Kidney tubule cell (primary cell): Measurements from ENCODE around the gene BMPR1B.
A peak's percentile ranks its signal among the peaks of the same experiment; 100 is the strongest.

Experiments used
- DNase-seq: peaks from one replicate; pipeline ENCODE4 v3.0.0-alpha.2; 2018; ENCODE audit warnings: low spot score

Gene BMPR1B

DNA sequence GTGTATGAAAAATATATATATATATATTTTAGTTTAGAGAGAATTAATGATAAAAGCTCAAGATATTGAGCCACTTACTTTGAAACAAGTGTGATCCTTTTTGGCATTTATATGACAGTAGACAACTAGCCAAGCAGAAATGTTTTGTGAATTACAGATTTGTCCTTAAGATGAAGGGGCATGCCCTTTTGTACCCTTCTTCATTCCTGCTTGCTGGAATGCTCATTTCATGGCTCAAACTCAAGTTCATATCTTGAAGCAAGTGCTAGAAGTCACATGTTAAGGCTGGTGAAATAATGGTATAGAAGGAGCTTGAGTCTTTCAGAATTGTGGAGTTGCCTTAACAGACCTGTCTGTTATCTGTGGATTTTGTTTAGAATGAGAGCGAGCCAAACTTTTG lies 203.0 kb downstream of the BMPR1B start:
- DNase-seq = no peak

- DNase-seq = no peak
These were observed 203.7 kb downstream of the BMPR1B start for GRCh38 chr4:94961420-94961819.

GRCh38 chr4:94962484-94962883 lies 204.7 kb downstream of the BMPR1B start:
- DNase-seq = no peak

DNA sequence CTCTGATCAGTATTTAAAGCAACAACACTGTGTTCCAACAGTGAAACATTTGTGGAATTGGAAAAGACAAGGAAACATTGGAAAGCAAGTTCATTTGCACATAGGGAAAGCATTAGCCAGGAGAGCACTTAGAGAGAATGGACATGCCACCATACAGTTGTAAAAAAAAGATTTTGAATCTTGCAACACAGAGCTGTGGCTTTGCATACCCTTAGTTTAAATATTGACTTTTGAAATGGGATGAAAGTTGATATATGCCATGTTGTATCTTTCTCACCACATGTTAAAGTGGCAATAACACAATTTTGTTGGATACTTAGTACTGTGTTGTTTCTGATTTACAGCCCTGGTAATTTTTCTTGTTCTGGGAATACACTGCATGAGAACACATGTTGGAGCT lies 208.1 kb downstream of the BMPR1B start:
- no peak for DNase-seq

- no peak for DNase-seq
These were observed 210.7 kb downstream of the BMPR1B start for GRCh38 chr4:94968493-94968892.

DNA sequence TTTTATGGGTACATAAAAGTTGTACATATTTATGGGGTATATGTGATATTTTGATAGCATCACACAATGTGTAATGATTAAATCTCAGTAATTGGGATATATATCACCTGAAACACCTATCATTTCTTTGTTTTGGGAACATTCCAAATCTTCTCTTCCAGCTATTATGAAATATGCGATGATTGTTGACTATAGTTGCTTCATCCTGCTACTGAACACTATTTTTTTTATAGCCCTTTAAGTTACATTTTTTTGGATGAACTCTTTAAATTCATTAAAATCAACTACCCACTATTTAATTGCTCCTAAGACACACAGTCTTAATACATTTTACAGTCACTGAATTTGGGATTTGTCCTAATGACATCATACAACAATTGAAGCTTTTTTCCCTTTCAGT lies 212.9 kb downstream of the BMPR1B start:
- DNase-seq = no peak

DNA sequence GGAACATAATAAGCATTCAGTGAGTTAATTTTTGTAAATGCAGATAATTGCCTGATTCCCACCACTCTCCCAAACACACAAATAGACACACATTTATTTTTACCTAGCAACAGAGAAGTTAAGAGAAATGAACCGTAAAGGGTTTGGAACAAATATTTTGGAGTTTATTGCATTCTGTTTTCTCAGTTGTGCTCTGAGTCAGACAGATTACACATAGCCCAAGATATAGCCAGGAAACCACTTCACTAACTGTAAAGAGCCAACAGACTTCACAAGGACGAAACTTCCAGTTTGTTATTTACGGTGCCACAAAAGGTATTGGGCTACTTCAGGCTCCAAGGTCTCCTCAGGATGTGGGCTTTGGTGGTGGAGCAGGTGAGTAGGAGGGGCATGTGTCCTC lies 217.0 kb downstream of the BMPR1B start:
- DNase-seq = peak; percentile 34

DNA sequence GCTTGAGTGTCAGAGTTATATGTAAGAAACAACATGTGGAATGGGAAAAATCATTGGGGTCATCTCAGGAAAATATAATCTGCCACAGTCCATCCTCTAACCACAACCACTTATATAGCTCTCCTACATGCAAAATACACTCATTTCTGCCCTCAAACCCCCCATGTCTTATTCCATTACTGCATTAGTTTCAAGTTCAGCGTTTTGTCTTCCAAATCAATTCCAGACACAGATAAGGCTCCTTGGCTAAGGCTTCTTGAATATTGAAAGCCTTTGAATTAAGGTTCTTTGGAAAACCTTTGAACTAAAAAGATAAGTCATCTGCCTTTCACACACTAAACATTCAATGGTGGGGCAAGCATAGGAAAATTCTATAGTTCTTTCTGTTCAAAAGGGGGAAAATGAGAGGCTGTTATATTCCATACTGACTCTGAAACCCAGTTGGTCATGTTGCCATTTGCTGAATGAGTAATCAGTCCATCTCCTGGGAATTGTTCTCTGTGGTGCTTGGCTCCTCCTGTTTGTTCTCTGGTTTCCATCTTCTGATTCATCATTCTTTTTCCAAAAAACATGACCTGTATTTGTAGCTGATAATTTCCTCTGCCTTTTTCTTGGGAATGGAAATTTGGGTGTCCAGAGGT lies 218.7 kb downstream of the BMPR1B start:
- DNase-seq = peak; percentile 27

DNA sequence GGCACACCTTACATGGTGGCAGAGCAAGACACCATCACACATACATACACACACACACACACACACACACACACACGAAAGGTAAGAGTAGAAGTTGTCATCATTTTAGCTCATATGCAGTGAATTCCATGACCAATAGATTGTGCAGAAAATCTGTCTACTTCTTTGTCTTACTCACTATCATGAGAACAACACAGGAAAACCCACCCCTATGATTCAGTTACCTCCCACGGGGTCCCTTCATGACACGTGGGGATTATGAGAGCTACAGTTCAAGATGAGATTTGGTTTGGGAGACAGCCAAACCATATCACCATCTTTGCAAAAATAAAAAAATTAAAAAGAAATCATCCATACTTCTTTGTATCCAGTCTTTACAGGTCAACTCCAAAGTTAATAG lies 221.1 kb downstream of the BMPR1B start:
- DNase-seq = no peak

DNA sequence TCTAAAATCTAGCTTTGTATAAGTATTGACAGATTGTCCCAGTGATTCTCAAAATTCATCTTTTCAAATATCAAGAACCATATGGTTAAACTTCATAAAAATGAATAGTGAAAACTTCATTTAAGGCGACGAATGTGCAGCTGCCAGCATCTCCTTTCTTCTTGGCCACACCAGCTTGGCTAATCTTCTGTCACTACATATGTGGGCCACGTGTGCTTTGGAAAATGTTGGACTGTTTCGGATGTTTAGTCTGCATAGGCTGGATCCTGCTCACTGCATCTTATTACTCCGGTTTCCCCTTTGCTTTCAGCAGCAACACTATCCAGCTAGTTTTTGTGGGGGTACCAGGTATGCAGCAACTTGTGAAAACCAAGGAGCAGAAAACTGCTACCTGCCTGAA lies 221.9 kb downstream of the BMPR1B start:
- DNase-seq = no peak

DNA sequence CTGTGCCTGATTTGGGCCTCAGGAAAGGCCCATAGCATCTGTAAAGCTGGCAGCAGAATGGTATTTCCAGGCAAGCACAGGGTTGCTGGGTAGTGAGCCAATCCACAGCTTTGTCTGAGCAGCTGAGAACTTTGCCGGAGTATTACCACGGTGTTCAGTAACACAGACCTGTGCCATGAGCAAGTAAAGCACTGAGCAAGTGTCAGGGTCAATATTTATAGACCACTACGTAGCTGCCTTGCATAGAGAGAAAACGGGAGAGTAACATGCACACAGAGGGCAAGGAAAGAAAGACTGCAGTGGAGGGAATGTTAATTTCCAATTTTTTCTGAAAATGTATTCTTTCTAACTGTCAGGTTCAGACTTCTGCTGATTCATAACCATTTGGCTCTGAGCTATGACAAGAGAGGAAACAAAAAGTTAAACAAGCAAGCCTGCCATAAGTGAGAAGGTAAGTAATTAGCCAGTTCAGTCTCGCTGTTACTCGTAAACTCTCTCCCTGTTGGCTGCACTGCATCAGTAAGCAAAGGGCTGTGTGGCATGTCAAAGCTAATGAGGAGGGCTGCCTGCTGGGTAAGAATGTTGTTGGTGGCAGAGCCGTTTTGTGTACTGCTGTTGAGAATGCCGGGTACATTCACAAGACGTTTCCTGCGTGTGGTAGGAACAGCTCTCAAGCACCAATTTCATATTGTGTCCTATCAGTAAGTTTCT lies 238.1 kb downstream of the BMPR1B start:
- peak; percentile 48 for DNase-seq

DNA sequence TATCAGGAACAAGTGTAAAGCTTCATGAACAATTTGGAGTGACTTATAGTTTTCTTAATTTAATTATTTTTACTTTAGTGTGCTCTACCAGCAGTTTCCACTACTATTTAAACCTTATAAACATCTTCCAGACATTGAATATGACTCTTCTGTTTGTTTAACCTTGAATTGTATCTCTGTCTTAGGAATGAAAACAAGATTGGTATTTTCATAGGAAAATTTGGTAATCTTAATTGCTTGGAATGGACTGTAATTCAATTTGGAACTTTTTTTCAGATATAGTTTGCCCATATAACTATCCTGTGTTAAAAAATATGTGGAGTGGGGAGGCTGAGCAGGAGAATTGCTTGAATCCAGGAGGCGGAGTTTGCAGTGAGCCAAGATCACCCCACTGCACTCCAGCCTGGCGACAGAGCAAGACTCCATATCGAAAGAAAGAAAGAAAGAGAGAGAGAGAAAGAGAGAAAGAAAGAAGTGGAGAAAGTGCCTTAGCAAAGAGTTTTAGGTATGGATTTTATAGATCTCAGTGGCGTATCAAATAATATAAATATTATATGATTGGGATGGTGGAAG lies 242.4 kb downstream of the BMPR1B start:
- no peak for DNase-seq

DNA sequence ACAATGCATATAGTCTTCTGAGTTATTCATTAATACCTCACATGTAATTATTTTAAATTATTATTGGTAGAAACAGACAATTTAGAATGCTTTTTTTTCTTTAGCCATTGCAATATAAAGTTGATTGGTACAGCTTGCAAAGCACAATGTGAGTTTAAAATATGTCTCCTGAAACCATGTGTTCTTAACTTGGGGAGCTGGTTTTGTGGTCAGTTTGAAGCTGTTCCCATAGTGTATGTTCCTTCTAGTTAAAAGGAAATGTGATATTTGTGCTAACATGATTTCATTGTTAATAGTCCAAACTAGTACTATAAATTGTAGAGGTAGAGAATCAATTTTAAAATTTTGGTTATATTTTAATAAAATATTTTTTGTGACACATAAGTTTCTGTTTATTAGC lies 247.2 kb downstream of the BMPR1B start:
- DNase-seq = no peak

- no peak for DNase-seq
These were observed 250.2 kb downstream of the BMPR1B start for GRCh38 chr4:95007998-95008397.

DNA sequence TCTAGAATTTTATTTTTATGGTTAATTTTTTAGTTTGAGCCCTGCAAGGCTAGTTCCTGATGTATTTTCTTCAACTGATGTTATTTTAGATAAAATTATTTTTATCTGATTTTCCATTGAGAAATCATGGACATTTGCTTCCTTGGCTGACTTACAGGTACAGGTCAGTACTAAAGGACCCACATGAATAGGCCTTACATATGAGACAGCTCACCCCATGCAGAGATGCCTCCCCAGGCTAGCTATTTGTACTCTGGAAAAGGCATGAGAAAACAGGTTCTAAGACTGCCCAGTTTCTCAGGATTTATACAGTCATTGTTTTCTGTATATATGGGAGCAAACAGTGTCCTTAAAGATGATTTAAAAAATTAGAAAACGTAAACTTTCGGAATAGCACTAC lies 255.5 kb downstream of the BMPR1B start:
- DNase-seq = no peak

DNA sequence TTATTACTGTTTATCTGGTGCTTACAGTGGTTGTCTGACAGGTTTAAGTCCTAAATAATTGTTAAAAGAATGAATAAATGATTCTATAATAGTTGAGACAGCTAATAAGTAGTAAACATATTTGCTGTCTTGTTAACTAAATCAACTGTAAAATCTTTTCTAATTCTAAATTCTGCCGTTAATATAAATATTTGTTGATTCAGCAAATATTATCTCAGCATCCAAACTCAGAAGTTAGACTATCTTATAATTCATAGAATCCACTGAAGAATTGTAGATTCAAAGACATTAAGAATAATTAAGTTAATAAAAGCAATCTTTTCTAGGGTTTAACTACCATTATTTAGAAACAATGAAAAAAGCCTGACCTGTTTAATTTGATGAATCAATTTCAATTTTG lies 256.3 kb downstream of the BMPR1B start:
- no peak for DNase-seq

DNA sequence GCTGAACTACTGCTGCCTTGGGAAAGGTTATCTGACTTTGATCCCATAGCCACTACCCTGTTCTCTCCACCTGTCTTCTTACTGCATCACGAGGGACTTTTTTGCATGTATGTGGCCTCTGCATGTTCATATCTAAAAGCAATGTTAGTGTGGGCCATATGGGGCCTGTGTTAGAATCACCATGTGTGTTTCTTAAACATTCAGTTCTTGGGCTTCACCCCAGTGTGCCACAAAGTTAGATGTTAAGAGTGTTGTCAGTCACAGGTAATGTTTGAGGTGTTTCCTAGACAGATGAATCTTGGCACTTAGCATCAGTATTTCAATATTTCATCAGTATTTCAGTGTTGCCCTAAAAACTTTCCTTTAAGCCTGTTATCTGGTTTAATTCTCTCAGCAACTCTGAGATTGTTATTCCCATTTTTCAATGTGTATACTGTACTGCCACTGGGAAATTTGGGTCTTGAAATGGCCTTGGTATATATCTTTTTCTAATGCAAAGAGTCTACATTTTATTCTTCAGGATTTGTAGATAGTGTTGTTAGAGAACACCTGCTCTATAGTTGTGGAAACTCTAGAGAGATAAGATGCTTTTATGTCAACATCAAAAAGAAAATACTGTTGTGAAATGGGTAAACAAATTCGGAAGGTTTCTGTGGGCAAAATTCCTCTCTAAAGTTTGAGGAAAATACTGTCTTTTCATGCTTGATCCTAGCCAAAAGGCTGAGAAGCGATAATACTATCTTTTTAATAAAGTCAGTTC lies 259.7 kb downstream of the BMPR1B start:
- DNase-seq = no peak

GRCh38 chr4:95018785-95019184 lies 261.0 kb downstream of the BMPR1B start:
- no peak for DNase-seq

DNA sequence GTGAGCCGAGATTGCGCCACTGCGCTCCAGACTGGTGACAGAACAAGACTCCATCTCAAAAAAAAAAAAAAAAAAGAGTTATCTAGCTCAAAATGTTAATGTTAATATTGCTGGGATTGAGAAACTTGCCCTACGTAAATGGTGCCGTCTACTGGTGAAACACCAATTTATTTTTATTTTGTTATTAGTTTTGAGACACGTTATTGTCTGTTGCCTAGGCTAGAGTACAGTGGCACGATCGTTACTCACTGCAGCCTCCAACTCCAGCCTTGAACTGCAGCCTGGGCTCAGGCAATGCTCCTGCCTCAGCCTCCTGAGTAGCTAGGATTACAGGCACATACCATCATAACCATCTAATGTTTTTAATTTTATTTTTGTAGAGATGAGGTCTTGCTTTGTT lies 262.8 kb downstream of the BMPR1B start:
- no peak for DNase-seq

- DNase-seq = no peak
These were observed 263.3 kb downstream of the BMPR1B start for GRCh38 chr4:95021099-95021498.

GRCh38 chr4:95023110-95023509 lies 265.4 kb downstream of the BMPR1B start:
- DNase-seq = no peak

DNA sequence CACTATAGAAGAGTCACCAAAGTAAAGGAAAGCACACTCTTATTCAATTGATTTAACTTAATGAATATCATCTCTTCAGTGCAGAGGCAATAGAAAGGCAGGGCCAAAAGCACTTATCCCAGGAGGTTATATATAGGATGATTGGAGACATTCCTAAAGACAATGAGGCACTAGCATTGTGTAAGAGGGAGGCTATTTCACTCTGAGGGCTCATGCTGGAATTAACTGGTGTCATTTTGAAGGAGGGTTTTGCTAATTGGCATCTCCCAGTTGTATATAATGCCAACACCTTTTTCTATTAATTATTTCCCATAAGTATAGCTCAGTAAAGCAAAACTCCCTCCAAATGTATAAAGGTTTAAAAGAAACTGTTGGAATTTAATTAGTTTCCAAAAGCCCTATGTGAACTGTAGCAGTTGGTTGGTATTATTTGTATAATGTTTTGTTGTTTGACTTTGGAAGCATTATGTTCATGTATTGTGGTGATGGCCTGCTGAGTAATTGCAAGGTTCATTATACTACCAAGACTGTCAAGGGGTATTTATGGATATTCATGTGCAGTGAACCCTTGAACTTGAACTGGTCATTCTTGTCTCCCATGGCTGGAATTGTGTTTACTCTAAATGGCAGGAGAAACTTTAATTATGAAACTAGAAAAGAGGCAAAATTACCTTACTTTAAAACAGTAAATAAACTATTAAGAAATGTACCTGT lies 270.3 kb downstream of the BMPR1B start:
- no peak for DNase-seq
